Osteocyte (in vitro differentiated cells): ENCODE measurements around the gene CYB5R3. TPM values are rescaled to one million over a fixed set of nuclear protein-coding genes. Genes with fewer than 3 reads are reported as not detected.

Experiments used
- DNase-seq: peaks from one replicate; pipeline ENCODE4 v3.0.0; 2021; ENCODE audit warnings: mixed read lengths; ENCODE audit not compliant: unreplicated experiment; ENCODE audit errors: extremely low spot score
- H3K27ac Mint-ChIP-seq: one replicate; pipeline ENCODE4 v1.8.0; 2021; ENCODE audit warnings: mild to moderate bottlenecking, mixed read lengths; ENCODE audit not compliant: unreplicated experiment
- H3K27me3 Mint-ChIP-seq: one replicate; pipeline ENCODE4 v1.8.0; 2021; ENCODE audit warnings: mixed read lengths; ENCODE audit not compliant: unreplicated experiment
- H3K36me3 Mint-ChIP-seq: one replicate; pipeline ENCODE4 v1.8.0; 2021; ENCODE audit warnings: mixed read lengths; ENCODE audit not compliant: unreplicated experiment
- H3K4me1 Mint-ChIP-seq: one replicate; pipeline ENCODE4 v1.8.0; 2021; ENCODE audit warnings: mixed read lengths; ENCODE audit not compliant: unreplicated experiment
- H3K4me3 Mint-ChIP-seq: one replicate; pipeline ENCODE4 v1.8.0; 2021; ENCODE audit warnings: mild to moderate bottlenecking, moderate library complexity, mixed read lengths; ENCODE audit not compliant: unreplicated experiment
- H3K9me3 Mint-ChIP-seq: one replicate; pipeline ENCODE4 v1.8.0; 2021; ENCODE audit warnings: mixed read lengths; ENCODE audit not compliant: unreplicated experiment
- CTCF ChIP-seq: fragments of 200-600 bp; sonication (generic); IDR thresholded peaks from 2 replicates; pipeline ENCODE4 v1.5.0; 2021; ENCODE audit warnings: antibody characterized with exemption, mild to moderate bottlenecking, moderate library complexity
- total RNA-seq: library from RNA; stranded (reverse); gene quantifications from 2 replicates; pipeline ENCODE4 v1.2.1, GENCODE V29; 2021

The CYB5R3 gene
- total RNA-seq, 1 donor from 2014 or later = 408 TPM

- Mint-ChIP-seq H3K27ac (peak overlapping the region; percentile 100), H3K27me3 (no peaks in the 10 kb centered on the region), H3K9me3 (no peaks in the 10 kb centered on the region), H3K4me1 (peaks cover 61% of the 10 kb centered on the region), H3K36me3 (peaks cover 13% of the 10 kb centered on the region), H3K4me3 (peak overlapping the region; percentile 84)
- TF ChIP-seq CTCF = no peak
- DNase-seq = peak; percentile 94
Observed at GRCh38 chr22:42615092-42615859, 33.9 kb downstream of the CYB5R3 start.

DNA sequence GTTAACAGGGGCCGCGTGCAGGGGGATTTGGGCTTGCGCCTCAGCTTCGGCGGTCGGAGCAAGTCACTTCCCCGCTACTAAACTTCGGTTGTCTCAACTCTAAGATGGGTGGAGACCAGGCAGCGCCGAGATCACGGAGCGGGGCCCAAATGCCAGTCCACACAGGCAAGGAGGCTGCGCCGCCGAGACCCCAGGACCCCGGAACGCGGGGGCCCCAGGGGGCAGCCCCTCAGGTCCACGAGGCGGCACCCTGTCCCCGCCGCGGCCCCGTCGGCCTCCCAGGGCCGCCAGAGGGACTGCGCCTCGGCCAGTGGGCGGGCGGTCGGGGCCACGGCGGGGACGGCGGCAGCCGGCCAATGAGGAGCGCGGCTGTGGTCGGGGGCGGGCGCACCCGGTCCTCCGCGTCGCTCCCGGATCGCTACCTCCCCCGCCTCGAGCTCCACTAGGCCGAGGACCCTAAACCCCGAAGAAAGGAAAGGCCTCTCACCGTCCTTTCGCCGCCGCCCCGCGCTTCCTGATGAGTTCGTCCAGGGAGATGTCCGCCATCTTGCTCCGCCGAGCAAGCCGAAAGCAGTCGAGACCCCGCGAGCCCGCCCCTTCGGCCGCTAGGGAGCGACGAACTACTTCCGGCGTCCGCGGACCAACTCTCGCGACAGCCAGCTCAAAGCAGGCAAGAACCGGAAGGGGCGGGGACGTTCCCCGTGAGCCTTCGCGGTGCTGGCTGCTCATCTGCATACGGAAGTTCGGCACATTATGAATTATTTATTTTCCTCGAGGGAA lies 34.7 kb downstream of the CYB5R3 start, which contains the start of gene POLDIP3:
Gene POLDIP3 (minus strand): TSS at position 572 of the 780 bp plus-strand sequence. CDS start 26 bp downstream, at position 546.
- peaks cover 13% of the 10 kb centered on the region for H3K36me3 Mint-ChIP-seq
- peak within 1 kb of the TSS; percentile 100 for H3K27ac Mint-ChIP-seq
- H3K9me3 Mint-ChIP-seq = no peaks in the 10 kb centered on the region
- peak within 1 kb of the TSS; percentile 92 for H3K4me3 Mint-ChIP-seq
- TF ChIP-seq CTCF = peak; percentile 30
- peaks cover 68% of the 10 kb centered on the region for H3K4me1 Mint-ChIP-seq
- H3K27me3 Mint-ChIP-seq = no peaks in the 10 kb centered on the region
- peak; percentile 100 for DNase-seq

DNA sequence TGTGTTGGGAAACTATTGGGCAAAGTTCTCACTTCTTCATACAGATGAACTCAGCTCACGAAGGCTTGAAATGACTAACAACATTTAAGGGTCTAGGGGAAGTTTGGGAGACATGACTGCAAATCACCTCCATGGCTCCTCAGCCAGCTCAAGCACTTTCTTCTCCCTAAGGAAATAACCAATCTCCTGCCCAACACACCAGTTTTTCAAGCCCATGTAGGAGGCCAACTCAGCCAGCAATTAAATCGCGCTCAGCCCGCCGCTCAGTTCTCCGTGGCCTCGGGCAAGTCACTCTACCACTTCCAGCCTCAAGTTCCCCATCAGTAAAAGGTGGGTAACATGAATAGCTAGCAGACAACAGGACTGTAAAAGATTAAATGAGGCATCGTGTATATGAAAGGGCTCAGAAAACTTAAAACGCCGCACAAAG lies 35.3 kb downstream of the CYB5R3 start:
- TF ChIP-seq CTCF = no peak
- no peak for DNase-seq
- H3K36me3 Mint-ChIP-seq = peaks cover 12% of the 10 kb centered on the region
- H3K4me1 Mint-ChIP-seq = peaks cover 74% of the 10 kb centered on the region
- no peaks in the 10 kb centered on the region for H3K9me3 Mint-ChIP-seq
- no peaks in the 10 kb centered on the region for H3K27me3 Mint-ChIP-seq
- H3K27ac Mint-ChIP-seq = peak overlapping the region; percentile 95
- H3K4me3 Mint-ChIP-seq = peak overlapping the region; percentile 92

DNA sequence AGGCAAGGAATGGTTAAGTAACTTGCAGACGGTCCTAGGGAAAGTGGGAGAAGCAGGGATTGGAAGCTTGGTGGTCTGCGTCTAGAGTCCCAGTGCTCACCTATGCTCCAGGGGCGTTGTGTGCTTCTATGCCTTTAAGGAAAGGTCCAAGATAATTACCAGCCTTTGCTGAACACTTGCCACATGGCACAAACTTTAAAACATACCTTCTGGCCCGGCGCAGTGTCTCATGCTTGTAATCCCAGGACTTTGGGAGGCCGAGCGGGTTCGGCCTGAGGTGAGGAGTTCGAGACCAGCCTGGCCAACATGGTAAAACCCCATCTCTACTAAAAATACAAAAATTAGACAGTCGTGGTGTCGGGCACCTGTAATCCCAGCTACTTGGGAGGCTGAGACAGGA lies 36.9 kb downstream of the CYB5R3 start:
- H3K27ac Mint-ChIP-seq = peak overlapping the region; percentile 95
- no peaks in the 10 kb centered on the region for H3K9me3 Mint-ChIP-seq
- H3K36me3 Mint-ChIP-seq = peaks cover 10% of the 10 kb centered on the region
- H3K4me3 Mint-ChIP-seq = peak overlapping the region; percentile 22
- no peaks in the 10 kb centered on the region for H3K27me3 Mint-ChIP-seq
- no peak for DNase-seq
- no peak for TF ChIP-seq CTCF
- peaks cover 74% of the 10 kb centered on the region for H3K4me1 Mint-ChIP-seq

DNA sequence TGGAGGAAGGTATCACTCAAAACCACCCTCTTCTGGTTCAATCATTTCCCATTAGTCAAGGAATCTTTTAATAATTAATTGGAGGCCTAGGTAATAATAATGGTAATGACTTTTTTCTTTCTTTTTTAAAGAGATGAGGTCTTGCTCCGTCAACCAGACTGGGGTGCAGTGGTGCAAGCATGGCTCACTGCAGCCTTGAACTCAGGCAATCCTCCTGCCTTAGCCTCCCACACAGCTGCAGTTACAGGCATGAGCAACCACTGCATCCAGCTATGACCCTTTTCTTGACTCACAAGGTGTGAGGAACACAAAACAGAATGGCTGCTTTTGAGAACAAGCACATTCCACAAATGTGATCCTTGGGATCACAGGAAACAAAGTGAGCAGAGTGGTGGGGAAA lies 38.1 kb downstream of the CYB5R3 start:
- no peaks in the 10 kb centered on the region for H3K9me3 Mint-ChIP-seq
- DNase-seq = no peak
- H3K36me3 Mint-ChIP-seq = peaks cover 13% of the 10 kb centered on the region
- peak overlapping the region; percentile 93 for H3K27ac Mint-ChIP-seq
- H3K4me3 Mint-ChIP-seq = no peak overlapping the region
- H3K4me1 Mint-ChIP-seq = peaks cover 72% of the 10 kb centered on the region
- H3K27me3 Mint-ChIP-seq = no peaks in the 10 kb centered on the region
- TF ChIP-seq CTCF = no peak
